CD4-positive, alpha-beta T cell treated with Interleukin-2 at 100 ng/mL for 4 hours (primary cell): Measurements from ENCODE around the gene RAP1GAP2.
"Not testable (repeated sequence)": the region's sequence is repeated elsewhere in the genome, so short reads cannot be mapped to it uniquely, and the experiment has no call there.

Source experiments
- DNase-seq: peaks from one replicate; pipeline ENCODE4 v3.0.0-alpha.2; 2020; ENCODE audit warnings: low spot score

The RAP1GAP2 gene

GRCh38 chr17:3048727-3049471 is 252.7 kb downstream of the RAP1GAP2 start:
- peak; percentile 97 for DNase-seq

GRCh38 chr17:3049705-3050295 is 253.6 kb downstream of the RAP1GAP2 start:
- DNase-seq = no peak

GRCh38 chr17:3054868-3055267 is 258.6 kb downstream of the RAP1GAP2 start:
- not testable (repeated sequence) for DNase-seq

GRCh38 chr17:3062824-3063377 is 266.7 kb downstream of the RAP1GAP2 start:
- DNase-seq = not testable (repeated sequence)

GRCh38 chr17:3063507-3063906 is 267.3 kb downstream of the RAP1GAP2 start, which contains the start of gene OR1D5:
Gene OR1D5 (minus strand): TSS chr17:3063607. CDS start chr17:3063607, 0 bp downstream.
- DNase-seq = not testable (repeated sequence)

- not testable (repeated sequence) for DNase-seq
Observed at GRCh38 chr17:3065192-3065591, 269.0 kb downstream of the RAP1GAP2 start.

GRCh38 chr17:3073850-3074249 is 277.6 kb downstream of the RAP1GAP2 start:
- not testable (repeated sequence) for DNase-seq
